Measurements from ENCODE around the gene CGB1. TPM values are rescaled to one million over a fixed set of nuclear protein-coding genes. Genes with fewer than 3 reads are reported as not detected.
"Not testable (repeated sequence)": the region's sequence is repeated elsewhere in the genome, so short reads cannot be mapped to it uniquely, and the experiment has no call there.

The CGB1 gene
- total RNA-seq, 1 experiment from 2014 or later: not detected

- DNase-seq: no peak
- intact Hi-C loops (cut with micrococcal nuclease; ENCODE audit: unreplicated experiment): no loop called here
- TF ChIP-seq CTCF (IDR thresholded peaks at IDR 0.05; ENCODE audit: unreplicated experiment): no peak
- peaks cover 30% of the 10 kb centered on the region for H3K4me1 Mint-ChIP-seq (ENCODE audit: low read depth, unreplicated experiment)
- peaks cover 46% of the 10 kb centered on the region for H3K36me3 Mint-ChIP-seq (ENCODE audit: insufficient read depth, unreplicated experiment)
- H3K4me3 Mint-ChIP-seq (ENCODE audit: low read depth, unreplicated experiment): peak overlapping the region; percentile 62
- H3K27ac Mint-ChIP-seq (ENCODE audit: unreplicated experiment): no peak overlapping the region
- CTCF ChIA-PET: interaction anchor here (1.7 kb wide), 1 partner anchor 36 kb away, joined by 7 read pairs; no protein-coding TSS in a partner anchor
- peaks cover 28% of the 10 kb centered on the region for H3K27me3 Mint-ChIP-seq (ENCODE audit: unreplicated experiment)
- BruUV-seq (replicated peaks): no TSS peak
- no peaks in the 10 kb centered on the region for H3K9me3 Mint-ChIP-seq (ENCODE audit: low read depth, unreplicated experiment)
Observed at GRCh38 chr19:49020342-49020741, 16.4 kb downstream of the CGB1 start.

- Mint-ChIP-seq H3K27me3 (ENCODE audit: unreplicated experiment) (peaks cover 26% of the 10 kb centered on the region), H3K27ac (ENCODE audit: unreplicated experiment) (peak overlapping the region; percentile 6), H3K4me1 (ENCODE audit: low read depth, unreplicated experiment) (peaks cover 30% of the 10 kb centered on the region), H3K4me3 (ENCODE audit: low read depth, unreplicated experiment) (peak overlapping the region; percentile 62), H3K36me3 (ENCODE audit: insufficient read depth, unreplicated experiment) (peaks cover 55% of the 10 kb centered on the region), H3K9me3 (ENCODE audit: low read depth, unreplicated experiment) (no peaks in the 10 kb centered on the region)
- TF ChIP-seq CTCF (IDR thresholded peaks at IDR 0.05; ENCODE audit: unreplicated experiment): peak; percentile 24
- intact Hi-C loops (cut with micrococcal nuclease; ENCODE audit: unreplicated experiment): no loop called here
- no TSS peak for BruUV-seq (replicated peaks)
- CTCF ChIA-PET: interaction anchor here (0.7 to 2.5 kb wide), 6 partner anchors 9 to 54 kb away, joined by 3 to 13 read pairs (median 8); partner anchors contain the start of genes CGB7, GYS1 and RUVBL2
- DNase-seq: peak; percentile 88
Observed at GRCh38 chr19:49019242-49019932, 17.3 kb downstream of the CGB1 start.

GRCh38 chr19:49018388-49019241 lies 18.1 kb downstream of the CGB1 start:
- TSS peak; percentile 27 for BruUV-seq (replicated peaks)
- H3K27me3 Mint-ChIP-seq (ENCODE audit: unreplicated experiment): peaks cover 26% of the 10 kb centered on the region
- CTCF ChIA-PET: interaction anchor here (0.6 to 2.5 kb wide), 7 partner anchors 19 to 55 kb away, joined by 3 to 13 read pairs (median 7); partner anchors contain the start of genes CGB7, GYS1 and RUVBL2
- peaks cover 30% of the 10 kb centered on the region for H3K4me1 Mint-ChIP-seq (ENCODE audit: low read depth, unreplicated experiment)
- intact Hi-C loops (cut with micrococcal nuclease; ENCODE audit: unreplicated experiment); H3K9me3 Mint-ChIP-seq (ENCODE audit: low read depth, unreplicated experiment); DNase-seq: not testable (repeated sequence)
- peak overlapping the region; percentile 62 for H3K4me3 Mint-ChIP-seq (ENCODE audit: low read depth, unreplicated experiment)
- H3K27ac Mint-ChIP-seq (ENCODE audit: unreplicated experiment): peak overlapping the region; percentile 6
- H3K36me3 Mint-ChIP-seq (ENCODE audit: insufficient read depth, unreplicated experiment): peaks cover 63% of the 10 kb centered on the region

GRCh38 chr19:49017666-49018351 lies 18.9 kb downstream of the CGB1 start:
- peak; percentile 76 for DNase-seq

More at GRCh38 chr19:49017666-49018351, 18.9 kb downstream of the CGB1 start:
- CTCF ChIA-PET: interaction anchor here (0.6 to 2.5 kb wide), 5 partner anchors 20 to 80 kb away, joined by 3 to 13 read pairs (median 4); partner anchors contain the start of gene CGB7
- H3K9me3 Mint-ChIP-seq (ENCODE audit: low read depth, unreplicated experiment): no peaks in the 10 kb centered on the region
- intact Hi-C loops (cut with micrococcal nuclease; ENCODE audit: unreplicated experiment): no loop called here
- BruUV-seq (replicated peaks): no TSS peak
- H3K4me1 Mint-ChIP-seq (ENCODE audit: low read depth, unreplicated experiment): peaks cover 30% of the 10 kb centered on the region
- H3K36me3 Mint-ChIP-seq (ENCODE audit: insufficient read depth, unreplicated experiment): peaks cover 67% of the 10 kb centered on the region
- H3K27me3 Mint-ChIP-seq (ENCODE audit: unreplicated experiment): peaks cover 26% of the 10 kb centered on the region
- H3K27ac Mint-ChIP-seq (ENCODE audit: unreplicated experiment): no peak overlapping the region
- TF ChIP-seq CTCF (IDR thresholded peaks at IDR 0.05; ENCODE audit: unreplicated experiment): peak; percentile 60
- H3K4me3 Mint-ChIP-seq (ENCODE audit: low read depth, unreplicated experiment): peak overlapping the region; percentile 62

All from Calu3 (cell line).